Measurements from ENCODE around the gene ARHGAP15.

DNA sequence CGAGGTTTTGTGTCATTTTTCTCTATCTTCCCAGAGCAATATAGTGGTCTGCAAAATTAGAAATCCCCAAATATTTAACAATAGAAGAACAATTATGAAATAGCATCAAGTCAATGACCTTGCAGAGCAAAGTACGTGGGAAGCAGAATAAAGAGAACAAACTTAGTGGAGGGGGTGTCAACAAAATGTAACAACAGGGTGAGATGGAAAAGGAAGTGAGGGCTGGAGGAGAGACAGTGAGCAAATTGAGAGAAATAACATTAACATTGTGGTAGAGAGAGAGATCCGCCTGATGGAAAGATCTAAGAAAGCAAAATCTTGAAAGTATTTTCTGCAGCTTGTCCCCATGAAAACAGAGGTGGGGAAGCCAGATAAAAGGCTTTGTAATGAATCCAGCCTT, 23.4 kb downstream of the ARHGAP15 start:
- TF ChIP-seq, protein P1, sequence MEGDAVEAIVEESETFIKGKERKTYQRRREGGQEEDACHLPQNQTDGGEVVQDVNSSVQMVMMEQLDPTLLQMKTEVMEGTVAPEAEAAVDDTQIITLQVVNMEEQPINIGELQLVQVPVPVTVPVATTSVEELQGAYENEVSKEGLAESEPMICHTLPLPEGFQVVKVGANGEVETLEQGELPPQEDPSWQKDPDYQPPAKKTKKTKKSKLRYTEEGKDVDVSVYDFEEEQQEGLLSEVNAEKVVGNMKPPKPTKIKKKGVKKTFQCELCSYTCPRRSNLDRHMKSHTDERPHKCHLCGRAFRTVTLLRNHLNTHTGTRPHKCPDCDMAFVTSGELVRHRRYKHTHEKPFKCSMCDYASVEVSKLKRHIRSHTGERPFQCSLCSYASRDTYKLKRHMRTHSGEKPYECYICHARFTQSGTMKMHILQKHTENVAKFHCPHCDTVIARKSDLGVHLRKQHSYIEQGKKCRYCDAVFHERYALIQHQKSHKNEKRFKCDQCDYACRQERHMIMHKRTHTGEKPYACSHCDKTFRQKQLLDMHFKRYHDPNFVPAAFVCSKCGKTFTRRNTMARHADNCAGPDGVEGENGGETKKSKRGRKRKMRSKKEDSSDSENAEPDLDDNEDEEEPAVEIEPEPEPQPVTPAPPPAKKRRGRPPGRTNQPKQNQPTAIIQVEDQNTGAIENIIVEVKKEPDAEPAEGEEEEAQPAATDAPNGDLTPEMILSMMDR (IDR thresholded peaks at IDR 0.05 in 8 of 11, conservative IDR thresholded peaks at IDR 0.05 in 3 of 11) = no peak
- TF ChIP-seq POLR2A (IDR thresholded peaks at IDR 0.05) = no peak

All from spleen (tissue), 7 donors.